Colon (tissue), 2 donors: ENCODE data around the gene DCP2.

Source experiments
- FAIRE-seq: peaks from 2 replicates; lab custom pipeline; 2012; peaks lifted over from hg19 to GRCh38; lab: Jason Lieb, UNC
- donor health status: control.
- donor health status: control.

DCP2 gene

GRCh38 chr5:112967520-112968083 is 9.0 kb upstream of the DCP2 start:
- FAIRE-seq: no peak

GRCh38 chr5:112968411-112969106 is 8.0 kb upstream of the DCP2 start:
- no peak for FAIRE-seq

GRCh38 chr5:112971276-112971675 is 5.3 kb upstream of the DCP2 start:
- no peak for FAIRE-seq

GRCh38 chr5:112973036-112973435 is 3.6 kb upstream of the DCP2 start:
- FAIRE-seq: no peak

- no peak for FAIRE-seq
These were observed 2.7 kb upstream of the DCP2 start for GRCh38 chr5:112973904-112974303.

- FAIRE-seq: no peak
These were observed 1.7 kb upstream of the DCP2 start for GRCh38 chr5:112974901-112975300.

- no peak for FAIRE-seq
These were observed 722 bp upstream of the DCP2 start for GRCh38 chr5:112975721-112976431.

GRCh38 chr5:112977440-112977861 is 853 bp downstream of the DCP2 start:
- no peak for FAIRE-seq

- no peak for FAIRE-seq
These were observed 2.2 kb downstream of the DCP2 start for GRCh38 chr5:112978836-112979235.

GRCh38 chr5:112979723-112980122 is 3.1 kb downstream of the DCP2 start:
- no peak for FAIRE-seq

- FAIRE-seq: no peak
These were observed 6.8 kb downstream of the DCP2 start for GRCh38 chr5:112983363-112983762.

GRCh38 chr5:112986224-112986623 is 9.6 kb downstream of the DCP2 start:
- no peak for FAIRE-seq

- FAIRE-seq: peak; percentile 65
These were observed 19.4 kb downstream of the DCP2 start for GRCh38 chr5:112995764-112996618.

- no peak for FAIRE-seq
These were observed 20.3 kb downstream of the DCP2 start for GRCh38 chr5:112996830-112997374.

- no peak for FAIRE-seq
These were observed 21.7 kb downstream of the DCP2 start for GRCh38 chr5:112998296-112998695.

GRCh38 chr5:113000466-113000865 is 23.9 kb downstream of the DCP2 start:
- no peak for FAIRE-seq

GRCh38 chr5:113002423-113002822 is 25.8 kb downstream of the DCP2 start:
- no peak for FAIRE-seq

GRCh38 chr5:113003763-113004162 is 27.2 kb downstream of the DCP2 start:
- no peak for FAIRE-seq

- no peak for FAIRE-seq
These were observed 28.9 kb downstream of the DCP2 start for GRCh38 chr5:113005454-113005853.

GRCh38 chr5:113017881-113018635 is 41.5 kb downstream of the DCP2 start:
- no peak for FAIRE-seq

- FAIRE-seq: no peak
These were observed 44.1 kb downstream of the DCP2 start for GRCh38 chr5:113020461-113021273.
